ENCODE data around the gene GPR135. TPM values are rescaled to one million over a fixed set of nuclear protein-coding genes. Genes with fewer than 3 reads are reported as not detected.

The GPR135 gene
- total RNA-seq, 2 experiments from 2014 or later: 0.81 to 0.91 TPM

GRCh38 chr14:59510966-59511365, 45.8 kb upstream of the GPR135 start:
- H3K4me3 ChIP-seq (ENCODE audit: low read length): no peak overlapping the region
- no peak overlapping the region for H3K4me3 Mint-ChIP-seq
- peaks cover 15% of the 10 kb centered on the region for H3K27me3 Mint-ChIP-seq
- no peaks in the 10 kb centered on the region for H3K4me1 Mint-ChIP-seq (ENCODE audit: low read depth)
- H3K4me1 ChIP-seq (ENCODE audit: insufficient read depth, low read length): no peaks in the 10 kb centered on the region
- H3K36me3 Mint-ChIP-seq (ENCODE audit: low read depth): no peaks in the 10 kb centered on the region
- ATAC-seq (ENCODE audit: poor library complexity) (no peak), DNase-seq (no peak)
- no peaks in the 10 kb centered on the region for H3K9me3 ChIP-seq (ENCODE audit: control insufficient read depth in 1 of 2, insufficient read depth in 1 of 2, low read length in 2 of 2)
- intact Hi-C loops (cut with DNase I, micrococcal nuclease): loop anchor here in 1 of 2 experiments (2.0 kb wide), 1 partner anchor 14 kb away; no protein-coding TSS in a partner anchor
- TF ChIP-seq, protein P1, sequence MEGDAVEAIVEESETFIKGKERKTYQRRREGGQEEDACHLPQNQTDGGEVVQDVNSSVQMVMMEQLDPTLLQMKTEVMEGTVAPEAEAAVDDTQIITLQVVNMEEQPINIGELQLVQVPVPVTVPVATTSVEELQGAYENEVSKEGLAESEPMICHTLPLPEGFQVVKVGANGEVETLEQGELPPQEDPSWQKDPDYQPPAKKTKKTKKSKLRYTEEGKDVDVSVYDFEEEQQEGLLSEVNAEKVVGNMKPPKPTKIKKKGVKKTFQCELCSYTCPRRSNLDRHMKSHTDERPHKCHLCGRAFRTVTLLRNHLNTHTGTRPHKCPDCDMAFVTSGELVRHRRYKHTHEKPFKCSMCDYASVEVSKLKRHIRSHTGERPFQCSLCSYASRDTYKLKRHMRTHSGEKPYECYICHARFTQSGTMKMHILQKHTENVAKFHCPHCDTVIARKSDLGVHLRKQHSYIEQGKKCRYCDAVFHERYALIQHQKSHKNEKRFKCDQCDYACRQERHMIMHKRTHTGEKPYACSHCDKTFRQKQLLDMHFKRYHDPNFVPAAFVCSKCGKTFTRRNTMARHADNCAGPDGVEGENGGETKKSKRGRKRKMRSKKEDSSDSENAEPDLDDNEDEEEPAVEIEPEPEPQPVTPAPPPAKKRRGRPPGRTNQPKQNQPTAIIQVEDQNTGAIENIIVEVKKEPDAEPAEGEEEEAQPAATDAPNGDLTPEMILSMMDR (IDR thresholded peaks at IDR 0.05): no peak
- ChIA-PET CTCF (no interaction called here), POLR2A (no interaction called here)
- H3K9me3 Mint-ChIP-seq: no peaks in the 10 kb centered on the region
- H3K27ac ChIP-seq (ENCODE audit: low read depth in 1 of 2, low read length in 2 of 2): no peak overlapping the region
- H3K27ac Mint-ChIP-seq: no peak overlapping the region
- no peaks in the 10 kb centered on the region for H3K36me3 ChIP-seq (ENCODE audit: insufficient read depth, low read length)
- peaks cover 4 to 7% of the 10 kb centered on the region in 2 experiments for H3K27me3 ChIP-seq (ENCODE audit: control insufficient read depth in 1 of 2, insufficient read depth in 2 of 2, low read length in 2 of 2)

DNA sequence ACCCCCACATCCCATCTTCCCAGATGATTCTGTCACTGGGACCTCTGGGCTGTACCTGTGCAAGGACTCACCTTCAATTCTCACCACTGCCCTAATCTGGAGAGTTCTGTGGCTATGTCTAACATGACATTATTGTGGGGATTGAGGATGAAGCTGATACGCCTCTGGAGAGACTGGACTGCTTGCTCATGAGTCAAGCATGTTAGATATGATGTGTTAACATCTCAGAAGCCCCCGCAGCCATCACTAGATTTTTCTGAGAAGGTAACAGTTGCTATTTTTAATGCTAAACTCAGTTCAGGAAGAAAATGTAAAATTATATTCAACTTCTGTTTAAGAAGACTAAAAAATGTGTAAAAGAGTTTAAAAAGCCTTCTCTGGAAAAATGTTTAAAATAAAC, 44.8 kb upstream of the GPR135 start:
- Mint-ChIP-seq H3K9me3 (no peaks in the 10 kb centered on the region), H3K4me1 (ENCODE audit: low read depth) (no peaks in the 10 kb centered on the region), H3K4me3 (no peak overlapping the region), H3K27me3 (peaks cover 10% of the 10 kb centered on the region), H3K27ac (no peak overlapping the region), H3K36me3 (ENCODE audit: low read depth) (no peaks in the 10 kb centered on the region)
- no peak for ATAC-seq (ENCODE audit: poor library complexity)
- ChIA-PET CTCF (no interaction called here), POLR2A (no interaction called here)
- Histone ChIP-seq H3K27me3 (ENCODE audit: control insufficient read depth in 1 of 2, insufficient read depth in 2 of 2, low read length in 2 of 2) (peaks cover 4 to 7% of the 10 kb centered on the region in 2 experiments), H3K27ac (ENCODE audit: low read depth in 1 of 2, low read length in 2 of 2) (no peak overlapping the region), H3K36me3 (ENCODE audit: insufficient read depth, low read length) (no peaks in the 10 kb centered on the region), H3K9me3 (ENCODE audit: control insufficient read depth in 1 of 2, insufficient read depth in 1 of 2, low read length in 2 of 2) (no peaks in the 10 kb centered on the region), H3K4me1 (ENCODE audit: insufficient read depth, low read length) (no peaks in the 10 kb centered on the region), H3K4me3 (ENCODE audit: low read length) (no peak overlapping the region)
- no peak for DNase-seq
- TF ChIP-seq, protein P1 (IDR thresholded peaks at IDR 0.05): no peak
- intact Hi-C loops (cut with DNase I, micrococcal nuclease): loop anchor here in 1 of 2 experiments (2.0 kb wide), 1 partner anchor 15 kb away; no protein-coding TSS in a partner anchor

DNA sequence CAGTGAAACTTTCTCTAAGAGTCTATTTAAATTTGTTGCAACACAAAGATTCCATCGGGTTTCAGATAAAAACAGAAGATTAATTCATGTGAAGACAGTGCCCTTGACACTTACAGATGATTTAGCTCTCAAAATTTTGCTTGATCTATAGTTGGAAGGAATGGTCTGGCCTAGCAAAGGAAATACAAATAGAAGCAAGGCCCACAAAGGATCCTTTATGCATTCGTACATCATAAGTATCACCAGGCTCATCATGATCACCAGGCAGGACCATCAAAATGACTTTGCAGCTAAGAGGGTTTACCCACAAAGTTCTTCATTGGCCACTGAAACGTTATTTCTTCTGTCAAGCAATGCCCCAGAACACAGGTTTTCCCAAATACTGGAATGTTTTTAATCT, 43.9 kb upstream of the GPR135 start:
- no peak overlapping the region for H3K27ac ChIP-seq (ENCODE audit: low read depth in 1 of 2, low read length in 2 of 2)
- H3K9me3 ChIP-seq (ENCODE audit: control insufficient read depth in 1 of 2, insufficient read depth in 1 of 2, low read length in 2 of 2): no peaks in the 10 kb centered on the region
- Mint-ChIP-seq H3K27ac (no peak overlapping the region), H3K4me3 (no peak overlapping the region), H3K36me3 (ENCODE audit: low read depth) (peaks cover 2% of the 10 kb centered on the region), H3K9me3 (no peaks in the 10 kb centered on the region), H3K27me3 (peaks cover 10% of the 10 kb centered on the region), H3K4me1 (ENCODE audit: low read depth) (peaks cover 9% of the 10 kb centered on the region)
- H3K27me3 ChIP-seq (ENCODE audit: control insufficient read depth in 1 of 2, insufficient read depth in 2 of 2, low read length in 2 of 2): peaks cover 4 to 7% of the 10 kb centered on the region in 2 experiments
- intact Hi-C loops (cut with DNase I, micrococcal nuclease): loop anchor here (5.0 kb wide), 3 partner anchors 68 to 678 kb away; partner anchors contain the start of gene CCDC175 (in 1 of the 2)
- TF ChIP-seq, protein P1 (IDR thresholded peaks at IDR 0.05): no peak
- H3K4me1 ChIP-seq (ENCODE audit: insufficient read depth, low read length): no peaks in the 10 kb centered on the region
- CTCF ChIA-PET: no interaction called here
- no peak for DNase-seq
- POLR2A ChIA-PET: no interaction called here
- H3K4me3 ChIP-seq (ENCODE audit: low read length): no peak overlapping the region
- no peak for ATAC-seq (ENCODE audit: poor library complexity)
- peaks cover 3% of the 10 kb centered on the region for H3K36me3 ChIP-seq (ENCODE audit: insufficient read depth, low read length)
